Gastroesophageal sphincter (tissue), 4 donors: Measurements from ENCODE around the gene APOBEC3C. TPM values are rescaled to one million over a fixed set of nuclear protein-coding genes. Genes with fewer than 3 reads are reported as not detected.
A peak's percentile ranks its signal among the peaks of the same experiment; 100 is the strongest.
"Not testable (repeated sequence)": the region's sequence is repeated elsewhere in the genome, so short reads cannot be mapped to it uniquely, and the experiment has no call there.

Experiments used
- ATAC-seq: fragments of 150-250 bp; one replicate; pipeline ENCODE4 v1.9.1; 2016; ENCODE audit warnings: mild to moderate bottlenecking, moderate library complexity
- H3K27ac ChIP-seq, 4 donors: fragments of 200-600 bp; sonication (generic) in 3 of 4; 1 replicate in 3 of 4; 2 replicates in 1 of 4; pipeline ENCODE4 v1.5.1; 2016 to 2019
- H3K27me3 ChIP-seq: fragments of 200-600 bp; sonication (generic); one replicate; pipeline ENCODE4 v1.5.1; 2019
- H3K36me3 ChIP-seq, 2 donors: fragments of 200-600 bp; sonication (generic); one replicate each; pipeline ENCODE4 v1.5.1; 2019; ENCODE audit warnings: control low read depth in 1 of 2
- H3K4me1 ChIP-seq, 3 donors: fragments of 200-600 bp; sonication (generic); 1 replicate in 2 of 3; 2 replicates in 1 of 3; pipeline ENCODE4 v1.5.1; 2016 to 2019; ENCODE audit warnings: control low read depth in 2 of 3
- H3K4me3 ChIP-seq, 2 donors: fragments of 200-600 bp; sonication (generic); one replicate each; pipeline ENCODE4 v1.5.1; 2019; ENCODE audit warnings: mild to moderate bottlenecking in 1 of 2, moderate library complexity in 1 of 2
- H3K9me3 ChIP-seq, 3 donors: fragments of 200-600 bp; sonication (generic); one replicate each; pipeline ENCODE4 v1.5.1; 2017 to 2019; ENCODE audit warnings: control low read depth in 2 of 3
- EP300 ChIP-seq: sonication (generic); formaldehyde crosslinking; IDR thresholded peaks from one replicate; pipeline ENCODE4 v1.6.1; 2017; ENCODE audit warnings: antibody characterized with exemption, mild to moderate bottlenecking
- POLR2A ChIP-seq, 2 donors: fragments of 450-650 bp; IDR thresholded peaks; one replicate each; pipeline ENCODE4 v1.6.1; 2017; ENCODE audit warnings: antibody characterized with exemption in 2 of 2, mild to moderate bottlenecking in 2 of 2, moderate library complexity in 1 of 2
- POLR2AphosphoS5 ChIP-seq: sonication (generic); formaldehyde crosslinking; IDR thresholded peaks from one replicate; pipeline ENCODE4 v1.6.1; 2017; ENCODE audit warnings: antibody characterized with exemption
- WGBS, 2 donors: methylation state at CpG; one replicate each; pipeline ENCODE4 v1.1.5; 2018; ENCODE audit warnings: low coverage in 1 of 2; 5-methylcytosine and 5-hydroxymethylcytosine counted together
- total RNA-seq, 4 donors: library from RNA; depleted of rRNA; stranded (reverse); fragments of >200 nt; gene quantifications; one replicate each; pipeline ENCODE4 v1.1.0, GENCODE V29; 2016
- TF ChIP-seq, protein P1 (sequence below), 4 experiments: fragments of 200-600 bp in 2 of 4; fragments of 450-650 bp in 2 of 4; sonication (generic) in 1 of 4; IDR thresholded peaks; one replicate each; pipeline ENCODE4 v1.5.1; 2017 to 2019; ENCODE audit warnings: antibody characterized with exemption in 4 of 4, mild to moderate bottlenecking in 2 of 4, moderate library complexity in 2 of 4

Gene APOBEC3C
- total RNA-seq, 4 donors from 2014 or later, result 7.9 to 14.0 (median 11.8) TPM

DNA sequence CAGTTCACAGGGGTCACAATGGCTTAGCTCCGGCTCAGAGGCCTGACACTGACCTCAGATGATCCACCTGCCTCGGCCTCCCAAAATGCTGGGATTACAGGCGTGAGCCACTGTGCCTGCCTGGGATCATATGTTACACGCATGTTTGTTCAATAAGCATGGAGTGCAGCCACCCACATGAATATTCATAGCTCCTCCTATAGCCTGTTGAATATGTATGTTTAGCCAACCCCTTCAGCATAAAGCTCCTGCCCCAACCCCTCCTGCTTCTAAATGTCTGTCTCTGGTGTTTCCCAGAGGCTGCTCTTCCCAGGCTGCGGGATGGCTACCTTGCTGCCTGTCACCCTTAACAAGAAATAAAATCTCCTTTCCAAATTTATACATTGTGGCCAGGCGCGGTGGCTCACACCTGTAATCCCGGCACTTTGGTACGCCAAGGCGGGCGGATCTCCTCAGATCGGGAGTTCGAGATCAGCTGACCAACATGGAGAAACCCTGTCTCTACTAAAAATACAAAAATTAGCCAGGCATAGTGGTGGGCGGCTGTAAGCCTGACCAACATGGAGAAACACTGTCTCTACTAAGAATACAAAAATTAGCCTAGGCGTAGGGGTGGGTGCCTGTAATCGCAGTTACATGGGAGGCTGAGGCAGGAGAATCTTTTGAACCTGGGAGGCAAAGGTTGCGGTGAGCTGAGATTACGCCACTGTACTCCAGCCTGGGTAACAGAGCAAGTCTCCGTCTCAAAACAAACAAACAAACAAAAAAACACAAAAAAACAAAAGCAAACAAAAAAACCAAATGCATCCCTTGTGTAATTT, 25.5 kb downstream of the APOBEC3C start:
- peak overlapping the region in 3 of 4 donors; percentile 85 to 92 (median 85) for H3K27ac ChIP-seq
- TF ChIP-seq, protein P1, sequence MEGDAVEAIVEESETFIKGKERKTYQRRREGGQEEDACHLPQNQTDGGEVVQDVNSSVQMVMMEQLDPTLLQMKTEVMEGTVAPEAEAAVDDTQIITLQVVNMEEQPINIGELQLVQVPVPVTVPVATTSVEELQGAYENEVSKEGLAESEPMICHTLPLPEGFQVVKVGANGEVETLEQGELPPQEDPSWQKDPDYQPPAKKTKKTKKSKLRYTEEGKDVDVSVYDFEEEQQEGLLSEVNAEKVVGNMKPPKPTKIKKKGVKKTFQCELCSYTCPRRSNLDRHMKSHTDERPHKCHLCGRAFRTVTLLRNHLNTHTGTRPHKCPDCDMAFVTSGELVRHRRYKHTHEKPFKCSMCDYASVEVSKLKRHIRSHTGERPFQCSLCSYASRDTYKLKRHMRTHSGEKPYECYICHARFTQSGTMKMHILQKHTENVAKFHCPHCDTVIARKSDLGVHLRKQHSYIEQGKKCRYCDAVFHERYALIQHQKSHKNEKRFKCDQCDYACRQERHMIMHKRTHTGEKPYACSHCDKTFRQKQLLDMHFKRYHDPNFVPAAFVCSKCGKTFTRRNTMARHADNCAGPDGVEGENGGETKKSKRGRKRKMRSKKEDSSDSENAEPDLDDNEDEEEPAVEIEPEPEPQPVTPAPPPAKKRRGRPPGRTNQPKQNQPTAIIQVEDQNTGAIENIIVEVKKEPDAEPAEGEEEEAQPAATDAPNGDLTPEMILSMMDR (IDR thresholded peaks at IDR 0.05), result no peak
- TF ChIP-seq EP300 (no peak), POLR2AphosphoS5 (no peak), POLR2A (IDR thresholded peaks at IDR 0.05) (no peak)
- H3K4me3 ChIP-seq, result no peak overlapping the region
- 84 to 93% methylated on average over 12 to 14 of the region's 19 CpGs for WGBS, 2 donors
- H3K36me3 ChIP-seq, result peaks cover 0 to 10% of the 10 kb centered on the region in 2 donors
- ATAC-seq, result no peak
- peaks cover 0 to 19% (median 6%) of the 10 kb centered on the region in 3 donors for H3K4me1 ChIP-seq
- H3K27me3 ChIP-seq, result no peaks in the 10 kb centered on the region
- no peaks in the 10 kb centered on the region for H3K9me3 ChIP-seq

DNA sequence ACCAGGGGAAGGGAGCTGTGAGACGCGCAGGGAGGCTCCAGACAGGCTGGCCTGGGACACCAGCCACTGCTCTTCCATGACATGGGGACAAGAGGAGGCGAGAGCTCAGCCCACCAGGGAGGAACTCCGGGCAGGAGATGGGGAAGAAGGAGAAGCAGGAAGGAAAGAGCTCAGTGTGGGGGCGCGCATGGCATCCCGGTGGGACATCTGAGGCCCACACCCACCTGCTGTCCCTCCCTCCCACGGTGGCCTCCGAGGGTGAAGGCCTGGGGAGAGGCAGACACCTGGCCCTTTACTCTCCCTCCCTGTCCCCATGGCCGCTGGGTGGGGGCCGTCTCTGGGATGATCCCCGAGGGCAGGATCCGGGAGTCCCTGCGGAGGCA, 26.1 kb downstream of the APOBEC3C start:
- Histone ChIP-seq H3K27ac (peak overlapping the region in 3 of 4 donors; percentile 85 to 92 (median 85)), H3K36me3 (peaks cover 0 to 15% of the 10 kb centered on the region in 2 donors), H3K4me1 (peaks cover 0 to 19% (median 6%) of the 10 kb centered on the region in 3 donors), H3K4me3 (peak overlapping the region; percentile 66 to 74)
- H3K9me3 ChIP-seq, H3K27me3 ChIP-seq: not testable (repeated sequence)
- ATAC-seq, result peak; percentile 12
- WGBS, 2 donors, result 8 to 28% methylated on average over 2 to 9 of the region's 14 CpGs

DNA sequence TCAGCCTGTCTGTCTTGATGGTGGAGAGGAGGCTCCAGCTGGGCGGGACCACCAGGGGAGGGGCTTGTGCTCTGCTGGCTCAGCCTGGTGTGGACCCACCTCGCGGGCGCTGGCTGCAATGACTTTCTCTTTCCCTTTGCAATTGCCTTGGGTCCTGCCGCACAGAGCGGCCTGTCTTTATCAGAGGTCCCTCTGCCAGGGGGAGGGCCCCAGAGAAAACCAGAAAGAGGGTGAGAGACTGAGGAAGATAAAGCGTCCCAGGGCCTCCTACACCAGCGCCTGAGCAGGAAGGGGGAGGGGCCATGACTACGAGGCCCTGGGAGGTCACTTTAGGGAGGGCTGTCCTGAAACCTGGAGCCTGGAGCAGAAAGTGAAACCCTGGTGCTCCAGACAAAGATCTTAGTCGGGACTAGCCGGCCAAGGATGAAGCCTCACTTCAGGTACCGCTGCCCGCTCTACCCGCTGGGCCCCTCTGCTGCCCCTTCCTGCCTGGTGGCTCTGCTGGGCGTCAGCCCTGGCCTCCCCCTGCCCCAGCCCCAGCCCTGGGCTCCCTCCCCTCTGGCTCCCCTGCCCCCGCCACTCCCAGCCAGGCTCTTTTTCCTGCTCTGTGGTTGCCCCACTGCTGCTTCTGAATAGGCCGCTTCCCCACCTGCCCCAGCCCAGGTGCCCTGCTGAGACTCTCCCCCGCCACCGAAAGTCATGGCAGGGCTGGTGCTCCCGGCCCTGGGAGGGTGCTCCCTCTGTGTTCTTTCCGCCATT, 26.7 kb downstream of the APOBEC3C start, which contains the start of gene APOBEC3F:
TSS of gene APOBEC3F (plus strand) at position 327 of the 759 bp plus-strand sequence. CDS start at position 424, 97 bp downstream.
- not testable (repeated sequence) for H3K9me3 ChIP-seq, H3K27me3 ChIP-seq
- 0% methylated on average over 2 of the region's 21 CpGs; no CpG with 5 or more reads in 1 of the 2 donors for WGBS, 2 donors
- H3K4me1 ChIP-seq, result peaks cover 0 to 19% (median 6%) of the 10 kb centered on the region in 3 donors
- peak; percentile 95 for ATAC-seq
- H3K4me3 ChIP-seq, result peak within 1 kb of the TSS; percentile 66 to 74
- H3K27ac ChIP-seq, result peak within 1 kb of the TSS; percentile 65 to 92 (median 85)
- peaks cover 0 to 20% of the 10 kb centered on the region in 2 donors for H3K36me3 ChIP-seq
- peak; percentile 46 to 48 for TF ChIP-seq POLR2A (IDR thresholded peaks at IDR 0.05)

DNA sequence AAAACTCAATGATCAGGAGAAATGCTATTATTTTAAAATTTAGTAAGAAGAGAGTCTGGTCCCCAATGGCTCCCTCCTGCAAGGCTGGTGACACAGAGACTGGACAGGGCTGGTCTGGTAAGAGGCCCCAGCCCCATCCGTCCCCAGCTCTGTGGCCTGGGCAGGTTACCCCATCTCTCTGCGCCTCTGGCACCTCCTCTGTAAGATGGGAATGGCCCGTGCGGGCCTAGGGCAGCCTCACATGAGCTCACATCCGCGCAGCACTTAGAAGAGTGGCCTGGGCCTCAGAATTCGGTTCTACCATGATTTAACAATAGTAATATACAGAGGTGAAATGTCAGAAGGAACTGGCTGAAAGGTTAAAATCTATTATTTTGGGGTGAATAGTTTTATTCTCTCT, 27.9 kb downstream of the APOBEC3C start:
- Histone ChIP-seq H3K27me3 (no peaks in the 10 kb centered on the region), H3K27ac (peak overlapping the region in 1 of 4 donors; percentile 85)
- WGBS, 2 donors, result 97 to 100% methylated on average over 3 to 7 of the region's 7 CpGs

DNA sequence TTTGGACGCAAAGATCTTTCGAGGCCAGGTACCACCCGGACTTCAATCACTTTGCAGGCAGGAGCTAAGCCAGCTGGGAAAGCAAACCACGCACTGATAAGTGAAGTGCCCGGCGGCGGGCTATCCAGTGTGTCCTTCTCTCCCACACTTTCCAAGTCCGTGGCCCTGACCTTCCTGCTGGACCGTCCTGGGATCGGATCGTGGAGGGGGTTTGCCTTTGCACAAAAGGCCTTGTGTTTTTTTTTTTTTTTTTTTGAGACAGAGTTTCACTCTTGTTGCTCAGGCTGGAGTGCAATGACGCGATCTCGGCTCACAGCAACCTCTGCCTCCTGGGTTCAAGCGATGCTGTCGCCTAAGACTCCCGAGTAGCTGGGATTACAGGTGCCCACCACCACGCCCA, 29.0 kb downstream of the APOBEC3C start:
- H3K27me3 ChIP-seq, H3K27ac ChIP-seq, H3K4me3 ChIP-seq, ATAC-seq, H3K9me3 ChIP-seq: not testable (repeated sequence)
- WGBS, 2 donors, result 93 to 100% methylated on average over 4 to 8 of the region's 18 CpGs
- Histone ChIP-seq H3K4me1 (peaks cover 0 to 19% (median 6%) of the 10 kb centered on the region in 3 donors), H3K36me3 (peaks cover 0 to 25% of the 10 kb centered on the region in 2 donors)

More for the DNA sequence above, 27.9 kb downstream of the APOBEC3C start:
- ATAC-seq, result no peak
- H3K4me1 ChIP-seq, result peaks cover 0 to 19% (median 6%) of the 10 kb centered on the region in 3 donors
- no peak overlapping the region for H3K4me3 ChIP-seq
- TF ChIP-seq POLR2A (IDR thresholded peaks at IDR 0.05), result no peak
- TF ChIP-seq, protein P1 (IDR thresholded peaks at IDR 0.05), result no peak
- TF ChIP-seq POLR2AphosphoS5, result no peak
- TF ChIP-seq EP300, result no peak
- peaks cover 0 to 25% of the 10 kb centered on the region in 2 donors for H3K36me3 ChIP-seq
- H3K9me3 ChIP-seq, result no peaks in the 10 kb centered on the region

- 64% methylated on average over 5 of the region's 14 CpGs; no CpG with 5 or more reads in 1 of the 2 donors for WGBS, 2 donors
- H3K4me3 ChIP-seq, H3K27ac ChIP-seq, ATAC-seq, H3K9me3 ChIP-seq, H3K27me3 ChIP-seq: not testable (repeated sequence)
- Histone ChIP-seq H3K36me3 (peaks cover 0 to 25% of the 10 kb centered on the region in 2 donors), H3K4me1 (peaks cover 0 to 16% (median 6%) of the 10 kb centered on the region in 3 donors)
Measured at GRCh38 chr22:39045136-39045535, 31.1 kb downstream of the APOBEC3C start.

DNA sequence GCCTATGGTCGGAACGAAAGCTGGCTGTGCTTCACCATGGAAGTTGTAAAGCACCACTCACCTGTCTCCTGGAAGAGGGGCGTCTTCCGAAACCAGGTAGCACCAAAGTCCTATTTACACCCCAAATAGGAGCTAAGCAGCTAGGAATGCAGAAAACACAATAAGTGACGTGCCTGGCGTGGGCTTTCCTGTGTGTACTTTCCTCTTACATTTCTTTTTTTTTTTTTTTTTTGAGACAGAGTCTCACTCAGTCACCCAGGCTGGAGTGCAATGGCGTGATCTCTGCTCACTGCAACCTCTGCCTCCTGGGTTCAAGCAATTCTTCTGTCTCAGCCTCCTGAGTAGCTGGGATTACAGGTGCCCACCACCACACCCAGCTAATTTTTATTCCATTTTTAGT, 35.4 kb downstream of the APOBEC3C start:
- WGBS, 2 donors, result 80 to 88% methylated on average over 3 to 5 of the region's 7 CpGs
- H3K4me3 ChIP-seq, H3K9me3 ChIP-seq, H3K27ac ChIP-seq, ATAC-seq, H3K4me1 ChIP-seq: not testable (repeated sequence)
- H3K27me3 ChIP-seq, result peaks cover 11% of the 10 kb centered on the region
- H3K36me3 ChIP-seq, result peaks cover 0 to 15% of the 10 kb centered on the region in 2 donors

- WGBS, 2 donors, result 60 to 93% methylated on average over 3 to 10 of the region's 18 CpGs
- H3K27me3 ChIP-seq, result peaks cover 11% of the 10 kb centered on the region
- ATAC-seq, H3K27ac ChIP-seq, H3K4me1 ChIP-seq, H3K36me3 ChIP-seq, H3K9me3 ChIP-seq, H3K4me3 ChIP-seq: not testable (repeated sequence)
Measured at GRCh38 chr22:39051844-39052495, 37.9 kb downstream of the APOBEC3C start.
